HG03025 (cell line): ENCODE data around the gene QRFP.

Source experiments
- ATAC-seq: cut with Tn5 transposase; IDR thresholded peaks from one replicate; pipeline ENCODE4 v1.9.1; 2021; ENCODE audit warnings: mild to moderate bottlenecking, moderate library complexity; ENCODE audit not compliant: unreplicated experiment, low FRiP score

Gene QRFP

DNA sequence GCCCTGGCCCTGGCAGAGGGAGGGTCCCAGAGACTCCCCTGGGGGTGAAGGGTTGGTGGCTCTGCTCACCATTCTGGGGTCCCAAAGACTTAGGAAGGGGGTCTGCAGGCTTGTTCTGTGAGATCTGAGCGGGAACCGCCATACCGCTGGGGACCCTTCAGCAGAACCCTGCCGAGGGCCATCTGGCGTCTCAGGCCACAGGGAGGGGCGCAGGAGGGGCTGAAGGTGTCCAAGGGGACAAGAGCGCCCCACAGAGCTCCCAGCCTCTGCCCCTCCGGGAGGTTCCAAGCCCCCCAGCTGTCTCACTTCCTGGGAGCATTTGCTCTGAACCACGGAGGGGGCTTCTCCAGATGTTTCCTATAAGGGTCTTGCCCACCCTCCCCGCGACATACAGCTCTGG is 37.6 kb upstream of the QRFP start:
- no peak for ATAC-seq

DNA sequence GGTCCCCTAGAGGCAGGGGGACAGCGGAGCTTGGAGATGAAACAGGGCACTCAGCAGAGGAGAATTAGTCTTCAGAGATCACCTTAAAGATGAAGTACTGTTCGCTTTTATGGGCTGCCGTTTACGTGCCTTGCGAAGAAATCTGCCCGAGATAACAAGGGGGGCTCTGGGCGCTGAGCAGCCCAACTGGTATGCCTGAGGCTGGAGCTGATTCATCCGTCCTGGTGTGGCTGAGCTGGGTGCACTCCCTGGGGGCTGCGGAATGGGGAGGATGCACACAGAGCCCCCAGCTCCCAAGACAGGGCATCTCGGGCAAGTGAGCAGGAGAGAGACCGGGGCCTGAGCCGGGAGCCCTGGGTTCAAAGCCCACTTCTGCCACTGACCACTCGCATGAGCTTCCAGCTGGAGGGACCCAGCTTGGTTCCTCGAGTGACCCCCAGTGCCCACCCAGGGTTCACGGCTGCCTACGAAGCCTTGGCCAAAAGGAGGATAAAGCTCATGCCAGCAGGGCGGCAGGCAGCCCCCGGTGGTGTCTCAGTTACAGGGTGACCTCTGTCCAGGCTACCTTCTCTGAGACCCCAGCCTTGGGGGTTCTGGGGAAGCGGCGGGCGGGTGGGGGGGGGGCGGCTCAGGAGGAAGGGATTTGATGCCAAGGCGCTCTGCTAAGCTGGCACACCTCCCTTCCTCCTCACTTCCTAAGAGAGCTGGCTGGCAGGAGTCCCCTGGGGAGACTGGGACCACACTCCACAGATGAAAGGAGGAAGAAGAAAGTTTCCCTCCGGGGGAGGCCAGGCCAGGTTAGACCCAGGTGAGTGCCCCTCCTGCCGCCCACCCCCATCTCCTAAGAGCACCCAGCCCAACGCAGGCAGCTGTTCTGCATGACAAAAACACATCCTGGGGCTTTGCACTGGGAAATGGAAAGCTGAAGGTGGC is 36.8 kb upstream of the QRFP start:
- no peak for ATAC-seq

- no peak for ATAC-seq
Measured at GRCh38 chr9:130932255-130933079, 35.9 kb upstream of the QRFP start.

- no peak for ATAC-seq
Measured at GRCh38 chr9:130931508-130932254, 35.1 kb upstream of the QRFP start.

DNA sequence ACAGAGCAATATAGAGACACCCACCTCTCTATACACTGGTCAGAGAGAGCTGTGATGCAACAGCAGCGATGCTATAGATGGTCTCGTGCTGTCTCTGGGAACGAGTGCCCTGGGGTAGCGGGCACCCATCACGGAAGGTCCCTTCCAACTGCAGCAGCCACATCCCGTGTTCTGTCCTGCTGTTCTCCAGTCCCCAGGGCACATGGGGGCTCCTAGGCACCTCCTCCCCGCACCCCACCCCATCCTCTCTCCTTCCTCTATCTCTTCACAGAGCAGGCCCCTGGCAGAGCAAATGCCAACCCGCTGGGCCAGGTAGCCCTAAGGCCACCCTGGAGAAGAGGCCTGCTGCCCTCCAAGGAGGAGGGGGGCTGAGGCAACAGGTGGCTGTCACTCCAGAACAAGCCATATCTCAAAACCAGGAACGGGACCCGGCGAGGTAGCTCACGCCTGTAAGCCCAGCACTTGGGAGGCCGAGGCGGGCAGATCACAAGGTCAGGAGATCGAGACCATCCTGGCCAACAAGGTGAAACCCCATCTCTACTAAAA is 34.3 kb upstream of the QRFP start:
- ATAC-seq, result no peak

- ATAC-seq, result no peak
Measured at GRCh38 chr9:130930132-130930803, 33.7 kb upstream of the QRFP start.

GRCh38 chr9:130929571-130930038 is 33.0 kb upstream of the QRFP start:
- ATAC-seq, result no peak

- no peak for ATAC-seq
Measured at GRCh38 chr9:130927995-130928900, 31.6 kb upstream of the QRFP start.

DNA sequence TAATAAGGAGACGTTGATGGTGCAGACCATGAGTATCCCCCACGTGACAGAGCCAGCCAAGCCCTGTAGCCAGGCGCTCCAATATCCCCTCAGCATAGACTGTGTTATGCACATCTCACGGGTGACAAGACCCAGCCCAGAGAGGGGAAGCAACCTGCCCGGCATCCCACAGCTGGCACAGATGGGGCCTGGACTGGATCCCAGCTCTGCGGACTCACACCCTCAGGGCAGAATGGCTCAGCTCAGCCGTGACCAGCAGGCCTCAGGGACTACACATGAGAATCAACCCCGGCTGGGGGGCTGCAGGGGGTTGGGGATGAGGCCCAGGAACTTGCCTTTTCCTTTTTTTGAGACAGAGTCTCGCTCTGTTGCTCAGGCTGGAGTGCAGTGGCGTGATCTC is 30.7 kb upstream of the QRFP start:
- no peak for ATAC-seq

- ATAC-seq, result no peak
Measured at GRCh38 chr9:130925050-130925678, 28.6 kb upstream of the QRFP start.

GRCh38 chr9:130924448-130924788 is 27.8 kb upstream of the QRFP start:
- no peak for ATAC-seq

GRCh38 chr9:130923611-130924447 is 27.2 kb upstream of the QRFP start:
- no peak for ATAC-seq

- ATAC-seq, result no peak
Measured at GRCh38 chr9:130922893-130923610, 26.4 kb upstream of the QRFP start.

GRCh38 chr9:130921989-130922892 is 25.6 kb upstream of the QRFP start:
- no peak for ATAC-seq

GRCh38 chr9:130921300-130921988 is 24.8 kb upstream of the QRFP start:
- ATAC-seq, result no peak
